GDM1 (cell line): Measurements from ENCODE around the gene COBL.

ENCODE experiments used
- DNase-seq: peaks from one replicate; lab custom pipeline; 2025; lab: John Stamatoyannopoulos, UW

The COBL gene

DNA sequence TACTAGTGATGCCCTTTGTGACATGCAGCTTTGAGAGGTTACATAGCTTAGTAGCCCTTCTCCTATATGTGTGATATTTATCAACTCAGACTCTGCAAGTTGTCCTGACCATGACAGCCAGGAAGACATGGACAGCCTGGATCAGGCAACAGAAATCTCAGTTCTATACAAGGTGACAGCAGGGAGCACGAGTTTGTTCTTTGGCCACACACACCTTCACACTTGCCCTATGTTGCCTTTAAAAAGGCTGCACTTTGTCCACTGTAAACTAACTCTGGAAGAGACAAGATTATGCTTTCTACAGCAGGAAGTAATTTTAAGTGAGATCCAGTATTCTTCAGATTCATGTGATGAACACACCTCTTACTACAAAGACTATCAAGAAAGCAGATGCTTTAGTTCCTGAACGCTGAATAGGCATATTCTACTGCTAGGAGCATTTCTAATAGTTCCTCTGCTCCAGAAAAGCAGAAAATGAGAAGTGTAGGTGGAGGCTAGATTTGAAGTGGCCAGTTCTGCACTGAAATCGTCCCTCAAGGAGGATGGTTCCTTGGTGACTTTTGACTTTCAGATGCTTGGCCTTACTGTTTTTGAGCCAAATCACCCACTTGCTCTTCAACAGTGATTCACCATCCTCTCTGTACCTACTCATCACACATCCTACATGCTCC, 239.2 kb downstream of the COBL start:
- no peak for DNase-seq

- DNase-seq, result no peak
Observed at GRCh38 chr7:51075681-51076580, 240.7 kb downstream of the COBL start.

DNA sequence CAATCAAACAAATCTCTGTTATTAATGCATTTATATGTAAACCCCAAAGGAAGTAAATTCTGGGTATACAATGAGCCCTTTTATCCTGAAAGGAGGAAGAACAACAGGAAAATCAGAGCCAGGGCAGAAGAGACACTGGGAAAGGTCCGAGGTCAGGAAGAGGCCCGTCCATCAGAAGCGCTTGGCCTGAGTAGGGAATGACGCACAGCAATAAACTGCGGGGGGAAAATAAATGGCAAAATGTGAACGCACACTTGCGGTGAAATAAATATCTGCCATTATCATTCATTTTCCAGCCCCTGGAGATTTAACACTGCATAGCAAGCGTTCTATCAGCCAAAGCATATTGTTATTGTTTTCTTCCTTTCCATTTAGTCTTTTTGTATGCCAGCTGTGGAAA, 243.4 kb downstream of the COBL start:
- no peak for DNase-seq

GRCh38 chr7:51072281-51072680, 244.3 kb downstream of the COBL start:
- no peak for DNase-seq

GRCh38 chr7:51071427-51071826, 245.2 kb downstream of the COBL start:
- no peak for DNase-seq

DNA sequence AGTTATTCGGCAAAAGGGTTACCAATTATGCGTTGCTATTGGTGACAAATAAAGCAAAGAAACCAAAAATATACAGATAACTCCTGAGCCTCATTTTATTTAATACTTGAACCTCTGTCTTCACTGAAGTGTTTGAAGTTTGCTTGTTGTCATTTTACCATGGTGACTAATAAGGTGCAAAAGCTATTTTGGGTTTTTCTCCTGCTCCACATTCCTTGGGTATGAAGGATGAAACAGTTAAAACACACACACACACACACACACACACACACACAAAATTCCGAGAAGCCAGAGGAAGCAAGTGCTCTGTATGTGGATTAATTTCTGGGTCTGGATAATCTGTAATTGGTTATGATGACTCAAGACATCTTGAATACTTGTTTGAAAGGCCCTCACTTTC, 246.5 kb downstream of the COBL start:
- no peak for DNase-seq

DNA sequence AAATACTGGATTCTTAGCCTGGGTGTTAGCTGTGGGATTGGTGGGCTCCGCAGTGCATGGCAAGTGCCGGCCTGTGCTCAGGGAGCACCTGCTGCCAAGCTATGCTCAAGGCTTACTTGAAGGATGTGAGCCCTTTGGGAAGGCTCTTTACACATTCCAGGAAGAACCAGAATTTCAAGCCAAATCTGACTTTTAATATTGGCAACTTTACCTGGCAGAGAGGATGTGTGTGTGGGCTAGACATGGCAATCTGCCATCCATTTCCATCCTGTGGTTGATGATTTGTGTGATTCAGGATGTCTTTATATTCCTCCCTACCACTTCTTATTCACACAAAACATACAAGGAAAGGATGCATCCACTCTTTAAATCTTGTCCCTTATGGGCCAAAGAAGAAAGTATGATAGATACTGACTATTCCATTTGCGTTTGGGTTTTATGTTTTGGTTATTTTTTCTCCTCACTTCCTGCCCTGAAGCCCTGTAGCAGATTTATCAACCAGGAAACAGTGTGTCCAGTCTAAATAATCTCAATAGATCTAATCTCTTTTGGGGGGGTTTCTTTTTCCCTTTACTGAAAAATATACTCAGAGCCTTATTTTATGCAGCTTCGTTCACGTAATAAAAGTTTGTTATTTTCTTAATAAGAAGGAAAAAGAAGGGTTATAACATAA, 247.1 kb downstream of the COBL start:
- DNase-seq, result no peak

- no peak for DNase-seq
Observed at GRCh38 chr7:51068401-51068800, 248.2 kb downstream of the COBL start.

- no peak for DNase-seq
Observed at GRCh38 chr7:51067757-51068156, 248.9 kb downstream of the COBL start.

DNA sequence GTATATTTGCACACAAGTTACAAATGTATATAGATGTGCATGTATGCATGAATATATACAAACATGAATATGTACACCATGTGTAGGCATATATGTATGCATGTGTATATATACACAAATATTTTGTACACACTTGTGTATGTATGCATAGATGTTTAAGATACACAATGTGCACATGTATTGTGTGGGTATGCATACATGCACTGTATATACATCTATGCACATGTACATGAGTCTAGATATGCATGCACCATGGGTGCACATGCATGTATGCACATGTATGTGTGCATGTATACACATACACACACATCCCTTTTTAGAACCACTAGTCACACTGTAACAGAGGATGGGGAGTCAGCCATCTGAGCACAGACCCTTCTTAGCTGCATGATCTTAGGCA, 249.4 kb downstream of the COBL start:
- DNase-seq, result no peak

DNA sequence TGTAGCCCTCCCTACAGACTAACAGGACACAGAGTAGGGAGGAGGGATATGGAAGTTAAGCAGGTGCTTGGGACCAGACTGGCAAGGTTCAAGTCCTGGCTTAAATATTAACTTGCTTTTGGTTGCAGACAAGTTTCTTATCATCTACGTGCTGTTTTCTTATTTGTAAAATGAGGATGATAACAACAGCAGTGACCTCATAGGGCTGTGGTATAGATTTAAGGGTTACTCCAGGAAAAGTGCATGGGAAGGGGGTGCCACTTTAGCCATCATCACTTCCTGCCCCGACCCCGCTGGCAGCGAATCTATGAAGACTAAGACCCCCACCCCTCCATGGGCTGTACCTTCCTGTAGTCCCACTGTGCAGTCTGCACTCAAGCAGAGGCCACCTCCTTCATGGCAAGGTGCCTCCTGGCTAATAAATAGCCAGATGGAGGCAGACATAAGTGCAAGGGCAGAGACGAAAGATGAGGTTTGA, 250.2 kb downstream of the COBL start:
- no peak for DNase-seq

DNA sequence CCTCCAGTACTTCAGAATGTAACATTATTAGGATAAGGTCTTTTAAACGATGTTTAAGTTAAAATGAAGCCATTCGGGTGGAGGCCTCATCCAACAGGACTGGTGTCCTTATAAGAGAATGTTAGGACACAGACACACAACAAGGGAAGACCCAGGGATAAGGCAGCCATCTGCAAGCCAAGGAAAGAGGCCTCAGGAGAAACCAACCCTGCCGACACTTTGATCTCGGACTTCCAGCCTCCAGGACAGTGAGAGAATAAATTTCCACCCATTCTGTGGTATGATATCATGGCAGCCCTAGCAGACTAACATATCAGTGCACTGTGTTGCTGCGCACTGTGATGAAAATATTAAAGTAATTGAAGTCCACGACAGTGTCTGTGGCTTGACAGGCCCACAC, 250.8 kb downstream of the COBL start:
- no peak for DNase-seq

DNA sequence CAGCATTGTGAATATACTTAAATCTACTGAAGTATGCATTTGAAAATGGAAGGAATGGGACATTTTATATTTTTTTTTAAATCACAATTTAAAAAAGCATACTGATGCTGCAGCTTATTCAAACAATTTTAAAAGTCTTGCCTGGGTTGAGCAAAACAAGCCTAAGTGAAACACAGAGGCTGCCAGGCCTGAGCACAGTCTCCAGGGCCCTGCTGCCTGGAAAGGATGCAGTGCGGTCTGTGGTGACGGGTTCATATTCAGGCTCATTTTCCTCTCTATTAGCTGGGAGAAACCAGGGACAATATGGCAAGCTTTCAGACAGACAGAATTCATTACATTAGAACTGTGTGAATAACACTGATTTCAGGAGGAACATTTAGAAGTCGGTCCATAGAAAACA, 251.9 kb downstream of the COBL start:
- DNase-seq, result no peak

DNA sequence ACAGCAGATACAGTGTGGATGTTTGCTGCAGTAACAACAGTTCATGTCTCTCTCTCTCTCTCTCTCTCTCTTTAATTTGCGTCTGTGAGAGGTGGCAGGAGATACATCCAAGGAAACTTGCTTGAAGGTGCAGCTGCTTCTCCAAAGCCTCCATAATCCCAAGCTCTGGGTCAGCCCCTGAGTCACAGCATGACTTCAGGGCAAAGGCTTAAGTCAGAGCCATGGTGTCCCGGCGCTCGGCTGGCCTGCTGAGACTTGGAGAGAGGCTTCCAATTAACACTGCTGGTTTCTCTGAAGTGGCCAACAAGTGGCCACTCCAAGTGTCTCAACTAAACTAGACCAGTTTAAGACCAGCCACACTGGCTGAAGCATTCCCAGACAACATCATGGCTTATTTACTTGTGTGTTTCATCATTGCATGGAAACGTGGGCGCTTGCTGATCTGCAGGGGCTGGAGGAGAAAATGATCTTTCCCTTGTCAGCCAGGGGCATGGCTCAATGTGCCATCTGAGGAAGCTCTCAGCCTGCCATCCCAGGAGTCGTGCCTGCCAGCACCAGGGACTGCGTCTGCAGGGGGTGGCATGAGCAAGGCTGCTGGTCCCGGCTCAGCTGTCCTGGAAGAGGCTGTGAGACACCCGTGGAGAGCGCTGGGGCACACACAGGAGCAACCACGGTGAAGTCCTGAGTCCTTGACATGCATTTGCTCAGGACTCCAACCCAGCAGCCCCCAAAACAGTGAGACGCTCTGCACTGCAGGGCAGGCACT, 254.2 kb downstream of the COBL start:
- DNase-seq, result no peak

- no peak for DNase-seq
Observed at GRCh38 chr7:51060536-51060935, 256.1 kb downstream of the COBL start.

GRCh38 chr7:51059504-51060142, 257.0 kb downstream of the COBL start:
- DNase-seq, result no peak

GRCh38 chr7:51058764-51059163, 257.8 kb downstream of the COBL start:
- no peak for DNase-seq

DNA sequence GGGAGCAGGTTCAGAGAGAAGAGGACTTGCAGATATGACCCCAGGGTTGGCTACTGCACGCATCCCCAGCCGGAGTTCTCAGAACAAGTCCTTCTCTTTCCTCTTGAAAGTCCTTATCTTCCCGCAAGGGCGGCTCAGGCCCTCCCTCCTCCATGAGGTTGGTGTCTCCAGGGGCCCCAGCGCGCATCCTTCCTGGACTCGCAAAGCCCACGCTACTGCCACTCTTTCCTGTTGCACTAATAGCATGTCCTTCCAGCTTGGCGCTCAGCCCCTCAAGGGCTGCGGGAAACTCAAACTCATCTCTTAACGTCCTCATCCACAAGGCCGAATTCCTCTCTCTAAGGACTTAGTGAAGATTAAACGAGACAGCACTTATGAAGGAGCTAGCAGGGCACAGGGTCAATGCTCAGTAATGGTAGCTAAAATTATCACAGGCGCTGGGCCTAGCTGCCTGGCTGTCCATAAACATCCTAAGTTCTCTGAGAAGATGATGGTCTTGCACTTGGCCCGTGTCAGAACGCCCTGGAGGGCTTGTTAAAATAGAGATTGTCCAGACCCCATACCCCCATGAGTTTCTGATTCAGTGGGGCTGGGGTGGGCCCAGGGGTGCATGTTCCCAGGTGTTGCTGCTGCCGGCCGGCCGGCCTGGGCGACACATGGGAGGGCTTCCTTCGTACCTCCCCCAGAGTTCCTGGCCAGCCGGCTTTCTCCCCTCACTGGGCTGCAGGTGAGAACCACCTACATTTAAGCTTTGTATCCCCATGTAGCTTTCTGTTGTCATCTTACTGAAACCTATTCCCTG, 261.4 kb downstream of the COBL start:
- DNase-seq, result no peak

DNA sequence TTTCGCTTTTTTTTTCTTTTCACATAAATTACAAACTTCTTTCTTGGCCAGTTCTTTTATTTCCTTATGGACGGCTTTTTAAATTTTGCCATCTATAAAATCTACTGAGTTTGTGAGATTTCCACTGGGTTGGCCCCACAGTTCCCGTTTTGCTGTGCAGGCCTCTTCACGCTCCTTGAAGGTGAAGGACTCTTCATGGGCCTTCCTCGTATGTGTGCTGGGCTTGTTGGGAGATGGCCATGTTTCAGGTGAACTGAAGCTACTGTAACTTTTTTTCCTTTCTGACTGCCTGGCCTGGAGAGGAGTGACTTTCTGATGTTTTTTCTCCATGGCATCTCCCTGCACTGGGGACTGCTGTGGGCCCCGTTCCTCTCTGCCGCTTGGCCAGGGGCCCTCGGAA, 262.4 kb downstream of the COBL start:
- no peak for DNase-seq

DNA sequence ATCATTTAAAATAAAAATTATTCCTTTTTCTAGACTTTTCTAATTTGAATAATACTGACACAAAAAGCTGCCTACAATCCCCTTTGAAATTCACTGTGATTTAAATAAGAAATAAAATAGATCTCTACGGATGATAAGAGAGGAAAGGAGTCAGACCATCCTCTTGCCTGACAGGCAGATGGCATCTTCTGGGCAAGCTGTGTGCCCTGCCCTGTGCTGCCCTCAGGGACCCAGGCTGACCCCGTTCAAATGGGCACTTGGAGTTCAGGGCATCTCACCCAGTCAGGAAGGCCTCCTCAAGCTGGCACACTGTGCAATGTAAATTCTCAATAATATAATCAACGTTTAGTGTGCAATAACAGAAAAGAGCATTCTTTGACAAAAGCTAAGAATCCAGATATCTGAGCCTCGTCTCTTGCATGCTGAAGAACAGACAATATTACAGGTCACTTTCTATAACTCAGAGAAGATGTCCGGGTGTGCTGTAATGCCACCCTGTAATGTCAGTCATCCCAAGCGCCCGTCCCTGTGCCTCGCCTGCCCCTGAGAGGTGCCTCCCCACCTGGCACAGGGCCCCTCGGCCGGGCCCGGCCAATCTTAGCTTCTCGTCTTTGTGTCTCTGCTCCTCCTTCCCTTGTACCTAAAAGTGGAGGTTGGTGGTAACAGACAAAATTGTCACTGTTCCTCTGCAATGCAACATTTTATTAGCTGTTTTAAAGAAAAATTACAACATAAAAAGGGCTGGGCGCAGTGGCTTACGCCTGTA, 263.3 kb downstream of the COBL start:
- DNase-seq, result no peak
